ENCODE measurements around the gene WDR91.

Gene WDR91

GRCh38 chr7:135159359-135160085 is 51.8 kb downstream of the WDR91 start:
- DNase-seq = no peak

- DNase-seq = no peak
These were observed 52.5 kb downstream of the WDR91 start for GRCh38 chr7:135158874-135159273.

- DNase-seq = no peak
These were observed 53.1 kb downstream of the WDR91 start for GRCh38 chr7:135158141-135158655.

- DNase-seq = no peak
These were observed 55.0 kb downstream of the WDR91 start for GRCh38 chr7:135156290-135156689.

- no peak for DNase-seq
These were observed 56.6 kb downstream of the WDR91 start for GRCh38 chr7:135154734-135155133.

GRCh38 chr7:135152442-135152841 is 58.9 kb downstream of the WDR91 start:
- DNase-seq = no peak

GRCh38 chr7:135151533-135151932 is 59.8 kb downstream of the WDR91 start:
- no peak for DNase-seq

- no peak for DNase-seq
These were observed 60.2 kb downstream of the WDR91 start for GRCh38 chr7:135151132-135151531.

GRCh38 chr7:135150072-135150782 is 61.1 kb downstream of the WDR91 start:
- DNase-seq = no peak

GRCh38 chr7:135147899-135148721 is 63.2 kb downstream of the WDR91 start, which contains the start of gene TMEM140:
TSS of gene TMEM140 (plus strand) at chr7:135148072. CDS start at chr7:135164442, 16,370 bp downstream.
- DNase-seq = peak; percentile 59

- no peak for DNase-seq
These were observed 63.9 kb downstream of the WDR91 start for GRCh38 chr7:135147341-135147898.

GRCh38 chr7:135143885-135144668 is 67.2 kb downstream of the WDR91 start:
- DNase-seq = no peak
